VCaP (cell line): ENCODE results near the gene KRTAP3-3.

Experiments used
- H3K27ac ChIP-seq: fragments of 450-650 bp; 2 replicates; pipeline ENCODE4 v1.5.1; 2017
- CTCF ChIP-seq: fragments of 450-650 bp; conservative IDR thresholded peaks from 2 replicates; pipeline ENCODE4 v1.5.1; 2017; ENCODE audit warnings: mild to moderate bottlenecking, moderate library complexity

The KRTAP3-3 gene

GRCh38 chr17:40950176-40950575 lies 43.8 kb downstream of the KRTAP3-3 start:
- TF ChIP-seq CTCF = no peak

GRCh38 chr17:40949418-40949817 lies 44.5 kb downstream of the KRTAP3-3 start:
- no peak for TF ChIP-seq CTCF
- H3K27ac ChIP-seq = no peak overlapping the region

More at GRCh38 chr17:40950176-40950575, 43.8 kb downstream of the KRTAP3-3 start:
- H3K27ac ChIP-seq = no peak overlapping the region

GRCh38 chr17:40947929-40948328 lies 46.0 kb downstream of the KRTAP3-3 start:
- no peak for TF ChIP-seq CTCF
- H3K27ac ChIP-seq = no peak overlapping the region

- no peak overlapping the region for H3K27ac ChIP-seq
- TF ChIP-seq CTCF = no peak
Measured at GRCh38 chr17:40945414-40945813, 48.5 kb downstream of the KRTAP3-3 start.

GRCh38 chr17:40944531-40944930 lies 49.4 kb downstream of the KRTAP3-3 start:
- TF ChIP-seq CTCF = no peak
- H3K27ac ChIP-seq = no peak overlapping the region
